HG03108 (cell line): ENCODE results near the gene HTT.

Source experiments
- ATAC-seq: cut with Tn5 transposase; IDR thresholded peaks from one replicate; pipeline ENCODE4 v1.9.1; 2021; ENCODE audit warnings: moderate library complexity; ENCODE audit not compliant: unreplicated experiment

Gene HTT

DNA sequence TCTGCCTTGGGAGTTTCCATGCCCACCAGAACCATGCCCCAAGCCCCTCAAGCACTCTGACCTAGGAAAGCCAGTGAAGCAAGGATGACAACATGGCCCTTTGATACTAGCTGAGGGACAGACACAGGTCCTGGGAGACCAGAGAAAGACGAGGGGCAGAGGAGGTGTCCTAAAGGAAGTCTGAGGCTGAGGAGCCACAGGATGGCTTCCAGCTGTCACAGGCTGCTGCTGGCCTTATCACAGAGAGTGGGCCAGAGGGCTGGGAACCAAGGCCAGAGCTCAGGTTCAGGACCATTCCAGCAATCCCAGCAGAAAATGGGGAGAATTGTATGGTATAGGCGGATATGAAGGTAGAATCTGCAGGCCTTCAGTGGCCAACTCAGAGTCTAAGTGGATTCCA, 142.8 kb downstream of the HTT start:
- ATAC-seq = no peak

DNA sequence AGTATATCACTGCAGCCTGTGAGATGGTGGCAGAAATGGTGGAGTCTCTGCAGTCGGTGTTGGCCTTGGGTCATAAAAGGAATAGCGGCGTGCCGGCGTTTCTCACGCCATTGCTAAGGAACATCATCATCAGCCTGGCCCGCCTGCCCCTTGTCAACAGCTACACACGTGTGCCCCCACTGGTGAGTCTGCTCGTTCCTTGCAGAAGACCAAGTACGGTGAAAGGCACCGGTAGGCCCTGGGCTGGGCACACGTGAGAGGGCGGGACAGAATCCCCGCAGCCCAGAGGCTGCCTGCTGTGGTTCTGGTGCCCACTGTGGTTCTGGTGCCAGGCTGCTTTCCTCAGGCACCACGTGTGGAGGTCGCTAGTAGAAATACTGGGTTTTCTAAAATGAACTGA, 143.3 kb downstream of the HTT start:
- no peak for ATAC-seq

DNA sequence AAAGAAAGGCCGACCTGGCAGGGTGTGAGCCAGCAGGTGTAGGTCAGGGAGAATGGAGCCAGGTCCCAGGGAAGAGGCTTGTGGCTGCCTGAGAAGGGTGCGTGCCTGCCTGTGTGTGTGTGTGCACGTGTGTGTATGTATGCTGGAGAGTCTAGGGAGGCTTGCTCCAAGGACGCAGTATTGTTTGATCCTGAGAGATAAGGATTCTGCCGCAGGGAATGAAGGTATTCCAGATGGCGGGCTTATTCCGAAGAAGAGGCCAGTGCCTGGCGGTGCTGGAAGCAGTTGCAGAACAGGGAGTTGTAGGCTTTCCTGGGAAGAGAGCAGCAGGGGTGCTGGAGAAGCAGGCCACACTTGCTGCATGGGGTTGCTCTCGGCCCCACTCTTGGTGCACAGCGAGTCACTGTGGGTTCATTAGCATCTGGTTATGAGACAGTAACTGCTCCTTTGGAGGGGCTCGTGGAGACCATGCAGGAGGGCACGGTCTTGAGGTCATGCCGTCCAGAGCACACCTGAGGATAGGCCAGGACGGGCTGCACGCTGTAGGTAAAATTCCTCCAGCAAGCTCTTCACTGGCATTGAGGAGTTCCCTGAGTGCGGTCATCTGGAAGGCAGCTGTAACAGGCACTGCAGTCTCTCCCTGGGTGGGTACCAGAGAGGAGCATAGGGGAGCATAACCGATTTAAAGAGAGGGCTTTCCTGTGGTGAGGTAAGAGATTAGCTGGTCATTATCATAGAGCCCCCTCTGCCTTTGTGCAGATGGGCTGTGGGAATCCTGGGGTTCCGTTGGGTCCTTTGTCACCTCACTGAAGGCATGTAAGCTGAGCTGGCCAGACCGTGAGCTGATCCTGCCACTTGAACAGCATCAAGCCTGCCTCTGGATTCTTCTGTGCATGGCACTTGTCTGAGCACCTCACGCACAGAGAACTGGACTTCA, 144.6 kb downstream of the HTT start:
- no peak for ATAC-seq

DNA sequence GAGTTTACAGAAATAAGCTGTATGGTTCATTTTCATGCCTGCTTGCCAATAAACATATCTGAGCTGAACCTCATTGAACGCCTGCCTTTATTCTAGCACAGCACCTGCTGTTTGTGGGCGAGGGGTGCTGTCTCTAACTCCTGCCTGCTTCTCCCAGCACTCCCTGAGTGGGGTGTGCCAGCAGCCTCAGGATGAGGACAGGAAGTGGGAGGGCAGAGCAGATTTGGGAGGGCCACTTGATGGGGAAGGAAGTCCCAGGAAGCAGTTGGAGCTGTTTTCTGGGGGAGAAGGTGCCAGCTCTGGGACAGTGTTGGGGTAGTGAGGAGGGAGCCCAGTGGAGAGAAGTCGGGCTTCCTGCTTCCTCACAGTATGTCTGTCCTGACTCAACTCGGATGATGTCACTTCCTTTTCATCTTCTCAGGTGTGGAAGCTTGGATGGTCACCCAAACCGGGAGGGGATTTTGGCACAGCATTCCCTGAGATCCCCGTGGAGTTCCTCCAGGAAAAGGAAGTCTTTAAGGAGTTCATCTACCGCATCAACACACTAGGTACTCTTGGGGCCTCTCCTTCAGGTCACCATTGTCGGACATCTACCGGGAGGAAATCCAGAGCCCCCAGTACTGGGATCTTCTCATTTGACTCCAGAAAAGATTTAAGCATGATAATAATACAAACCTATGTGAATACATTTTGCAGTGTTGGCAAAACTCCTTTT, 145.4 kb downstream of the HTT start:
- ATAC-seq = no peak

DNA sequence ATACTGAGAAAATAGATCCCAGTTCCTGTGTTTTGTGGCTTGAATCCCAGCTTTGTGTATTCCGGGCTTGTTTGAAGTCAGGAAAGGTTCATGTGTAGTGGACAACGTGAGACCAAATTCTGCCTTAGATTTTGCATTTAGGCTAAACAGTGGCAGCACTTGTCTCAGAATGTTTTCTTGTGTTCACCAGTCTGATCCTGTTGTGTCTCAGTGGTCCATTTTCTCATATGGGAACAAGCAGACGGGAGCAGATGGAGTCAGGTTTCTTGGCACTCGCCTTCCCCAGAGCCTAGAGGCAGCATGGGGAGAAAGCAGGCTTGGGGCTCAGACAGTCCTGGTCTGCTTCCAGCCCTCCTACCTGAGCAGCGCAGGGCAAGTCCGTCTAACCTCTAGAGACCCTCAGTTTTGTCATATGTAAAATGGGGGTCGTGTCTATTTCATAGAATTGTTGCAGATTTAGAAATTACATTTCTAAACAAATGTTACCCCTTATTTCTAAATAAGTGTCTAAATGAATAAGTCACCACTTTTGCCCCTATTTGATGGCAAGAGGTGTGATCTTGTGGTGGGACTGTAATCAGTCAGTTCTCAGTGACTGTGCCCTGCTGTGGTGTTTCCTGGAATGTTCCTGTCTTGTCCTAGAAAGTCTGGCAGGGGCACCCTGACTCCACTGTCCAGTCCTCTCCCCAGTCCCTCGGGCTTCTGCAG, 146.1 kb downstream of the HTT start:
- ATAC-seq = no peak

DNA sequence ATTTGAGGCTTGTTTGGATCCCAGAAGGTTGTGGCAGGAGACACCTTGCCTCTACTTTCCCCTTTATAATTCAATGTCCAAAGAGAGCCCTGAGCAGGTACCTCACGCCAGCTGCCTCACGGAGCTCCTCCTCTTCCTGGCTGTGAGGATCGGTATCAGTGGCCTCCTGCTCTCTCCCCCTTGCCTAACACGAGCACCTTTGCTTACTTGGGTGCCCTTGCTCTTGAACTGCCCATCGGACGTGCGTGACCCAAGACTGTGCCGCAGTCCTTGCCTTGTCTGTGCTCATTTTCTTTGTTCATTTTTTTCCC, 146.7 kb downstream of the HTT start:
- ATAC-seq = no peak

DNA sequence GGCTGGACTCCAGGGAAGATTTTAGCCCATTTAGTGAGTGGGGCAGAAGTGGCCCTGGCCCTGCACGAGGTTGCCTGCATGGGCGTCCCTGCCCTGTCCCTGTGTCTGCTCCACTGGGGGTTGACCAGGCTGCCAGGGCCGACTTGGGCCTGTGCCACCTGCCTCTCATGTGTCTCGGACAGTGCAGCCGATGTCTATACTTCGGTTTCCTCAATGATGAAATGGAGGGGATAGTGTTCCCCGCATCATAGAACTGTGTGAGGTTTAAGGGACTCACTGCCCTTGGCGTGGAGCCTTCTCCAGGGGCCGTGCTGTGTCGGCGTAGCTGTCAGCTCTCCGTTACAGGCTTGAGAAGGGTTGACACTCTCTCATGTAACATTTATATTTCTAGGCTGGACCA, 147.5 kb downstream of the HTT start:
- ATAC-seq = no peak

DNA sequence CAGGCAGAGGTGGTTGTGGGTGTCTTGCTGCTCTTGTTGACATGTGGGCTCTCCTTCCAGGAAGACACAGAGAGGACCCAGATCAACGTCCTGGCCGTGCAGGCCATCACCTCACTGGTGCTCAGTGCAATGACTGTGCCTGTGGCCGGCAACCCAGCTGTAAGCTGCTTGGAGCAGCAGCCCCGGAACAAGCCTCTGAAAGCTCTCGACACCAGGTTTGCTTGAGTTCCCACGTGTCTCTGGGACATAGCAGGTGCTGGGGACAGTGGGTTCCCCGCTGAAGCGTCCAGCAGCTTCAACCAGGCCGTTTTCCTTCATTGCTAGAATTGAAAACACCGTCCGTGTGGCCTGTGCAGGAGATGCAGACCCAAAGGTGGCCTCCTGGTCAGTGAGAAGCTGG, 148.9 kb downstream of the HTT start:
- ATAC-seq = no peak

DNA sequence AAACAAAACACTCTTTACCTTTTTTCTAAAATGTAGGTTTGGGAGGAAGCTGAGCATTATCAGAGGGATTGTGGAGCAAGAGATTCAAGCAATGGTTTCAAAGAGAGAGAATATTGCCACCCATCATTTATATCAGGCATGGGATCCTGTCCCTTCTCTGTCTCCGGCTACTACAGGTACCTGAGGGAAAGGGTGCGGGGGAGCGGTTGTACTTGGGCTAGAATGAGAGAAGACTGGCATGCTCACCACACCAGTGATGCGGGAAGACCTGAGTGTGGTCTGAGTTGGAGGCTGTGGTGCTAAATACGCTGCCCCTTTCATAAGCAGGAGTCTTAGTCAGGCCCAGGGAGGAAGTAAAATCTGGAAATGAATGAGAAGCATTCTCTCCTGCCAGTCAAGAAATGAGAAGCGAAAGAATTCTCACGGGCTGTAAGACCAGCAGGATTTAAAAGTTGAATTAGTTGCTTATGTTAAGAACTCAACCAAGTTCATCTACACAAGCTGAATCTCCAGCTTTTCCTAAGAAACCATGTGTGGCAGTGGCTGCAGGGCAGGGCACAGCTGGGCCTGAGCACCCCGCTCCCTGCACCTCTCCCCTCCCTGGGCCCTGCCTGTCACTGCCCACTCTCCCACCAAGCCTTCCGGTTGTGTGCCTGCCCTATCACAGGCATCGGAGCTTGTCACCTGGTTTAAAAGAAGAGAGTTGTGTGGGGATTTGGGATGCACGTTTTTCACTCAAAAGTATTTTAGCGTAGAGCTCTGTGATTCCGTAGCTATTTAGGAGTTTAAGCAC, 149.7 kb downstream of the HTT start:
- no peak for ATAC-seq

DNA sequence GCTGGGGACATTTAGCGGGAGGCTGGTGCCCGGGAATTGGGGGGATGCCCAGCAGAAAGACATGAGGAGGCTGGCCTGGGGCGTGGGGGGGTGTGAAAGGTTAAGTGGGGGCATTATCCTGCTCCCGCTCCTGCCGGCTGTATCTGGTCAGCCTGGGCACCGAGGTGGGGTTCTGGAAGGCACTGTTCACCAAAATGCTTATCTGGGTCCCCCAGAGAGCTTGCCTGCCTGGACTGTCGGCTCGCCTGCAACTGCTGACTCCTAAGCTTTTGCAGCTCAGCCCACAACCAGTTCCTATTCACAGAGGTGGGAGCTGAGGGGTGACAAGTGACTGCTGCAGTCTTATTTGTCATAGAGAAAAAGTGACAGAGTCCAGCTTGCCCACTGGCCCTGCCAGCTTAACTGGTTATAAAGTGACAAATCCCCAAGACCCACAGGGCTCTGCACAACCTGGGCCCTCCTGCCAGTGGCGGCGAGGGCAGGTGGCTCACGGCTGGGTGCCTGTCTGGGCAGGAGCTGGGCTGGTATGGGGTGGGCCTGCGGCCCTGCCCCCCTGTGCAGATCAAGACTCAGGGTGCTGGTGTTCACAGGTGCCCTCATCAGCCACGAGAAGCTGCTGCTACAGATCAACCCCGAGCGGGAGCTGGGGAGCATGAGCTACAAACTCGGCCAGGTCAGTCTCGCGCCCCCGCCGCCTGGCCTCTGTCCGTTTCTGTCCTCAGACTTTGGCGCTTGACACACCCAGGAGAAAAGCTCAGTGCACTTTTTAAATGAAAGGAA, 150.8 kb downstream of the HTT start:
- ATAC-seq = no peak

DNA sequence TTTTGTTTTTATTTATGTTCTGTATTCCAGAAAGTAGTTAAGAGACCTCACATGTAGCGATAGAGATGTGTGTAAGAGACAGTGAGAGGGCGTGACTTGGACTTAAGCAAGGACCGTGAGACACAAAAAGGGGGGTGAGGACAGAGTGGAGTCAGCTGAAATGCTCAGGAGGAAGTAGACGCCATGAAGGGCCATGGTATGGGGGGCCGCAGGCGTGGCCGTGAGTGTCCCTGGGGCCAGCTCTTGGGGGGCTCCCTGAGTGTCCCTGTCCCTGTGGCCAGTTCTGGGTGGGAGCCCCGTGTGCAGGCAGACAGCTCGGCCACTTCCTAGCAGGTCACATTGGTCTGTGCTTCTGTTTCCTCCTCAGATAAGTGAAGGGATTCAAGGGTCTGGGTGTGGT, 151.5 kb downstream of the HTT start:
- no peak for ATAC-seq

DNA sequence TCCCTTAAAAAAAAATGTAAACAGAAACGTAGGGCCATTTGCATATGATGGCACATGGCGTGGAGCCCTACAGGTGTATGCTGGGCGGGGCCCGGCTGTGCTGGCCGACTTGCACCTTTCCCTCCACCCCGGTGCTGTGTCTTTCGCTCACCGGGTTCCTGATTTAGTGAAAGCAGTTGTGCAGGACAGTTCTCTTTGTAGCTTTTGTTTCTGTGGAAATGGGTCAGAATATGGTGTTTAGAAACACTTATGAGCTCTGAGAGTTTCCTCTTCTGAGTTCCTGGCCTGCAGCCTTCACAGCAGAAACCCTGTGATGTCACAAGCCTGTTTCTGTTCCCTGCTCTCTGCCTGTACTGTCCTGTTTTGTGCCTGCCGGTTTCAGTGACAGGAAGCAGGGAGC, 152.0 kb downstream of the HTT start:
- ATAC-seq = no peak

DNA sequence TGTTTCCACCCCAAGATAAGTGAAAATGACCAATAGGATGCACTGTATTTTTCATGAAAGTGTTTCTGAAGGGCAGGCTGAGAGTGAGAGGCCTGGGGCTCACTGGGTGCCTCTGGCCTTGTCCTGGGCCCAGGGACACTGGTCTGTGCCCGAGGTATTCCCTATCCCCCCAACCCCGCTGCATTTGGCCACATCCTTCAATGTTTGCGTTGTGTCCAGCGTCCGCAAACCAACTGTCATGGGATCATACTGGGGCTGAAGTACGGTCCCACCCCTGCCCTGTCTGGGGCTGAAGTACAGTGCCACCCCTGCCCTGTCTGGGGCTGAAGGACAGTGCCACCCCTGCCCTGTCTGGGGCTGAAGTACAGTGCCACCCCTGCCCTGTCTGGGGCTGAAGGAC, 152.5 kb downstream of the HTT start:
- no peak for ATAC-seq

DNA sequence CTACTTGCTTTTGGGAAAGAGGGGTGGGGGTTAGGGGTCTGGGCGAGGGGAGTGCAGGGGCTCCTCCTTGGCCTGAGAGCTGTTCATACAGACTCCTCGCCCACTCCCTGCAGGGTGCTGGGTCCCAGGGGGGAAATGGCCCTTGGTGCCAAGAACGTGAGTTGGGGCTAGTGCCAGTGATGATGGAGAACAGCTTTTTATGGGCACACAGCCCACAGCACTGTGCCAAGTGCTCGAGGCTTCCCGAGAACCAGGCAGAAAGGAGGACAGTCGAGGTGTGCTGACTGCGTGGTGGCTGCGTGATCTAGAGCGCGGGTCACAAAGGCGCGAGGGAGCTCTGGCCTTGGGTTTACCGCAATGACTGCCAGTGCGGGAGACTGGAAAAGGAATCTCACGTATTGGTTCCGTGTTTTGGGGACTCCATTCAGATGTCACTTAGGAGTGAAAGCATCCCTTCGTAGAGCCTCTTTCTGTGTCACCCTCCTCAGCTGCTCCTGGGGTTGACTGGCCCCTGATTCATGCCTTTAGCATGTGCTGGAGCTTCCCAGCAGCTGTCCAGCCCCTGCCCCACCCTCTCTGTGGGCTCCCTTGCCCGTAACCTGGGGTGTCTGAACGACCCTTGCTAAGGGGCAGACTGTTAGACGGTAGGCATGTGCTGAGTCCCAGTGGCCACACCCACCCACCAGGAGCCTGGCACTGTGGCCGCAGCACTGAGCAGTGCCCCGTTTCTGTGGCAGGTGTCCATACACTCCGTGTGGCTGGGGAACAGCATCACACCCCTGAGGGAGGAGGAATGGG, 153.6 kb downstream of the HTT start:
- no peak for ATAC-seq

DNA sequence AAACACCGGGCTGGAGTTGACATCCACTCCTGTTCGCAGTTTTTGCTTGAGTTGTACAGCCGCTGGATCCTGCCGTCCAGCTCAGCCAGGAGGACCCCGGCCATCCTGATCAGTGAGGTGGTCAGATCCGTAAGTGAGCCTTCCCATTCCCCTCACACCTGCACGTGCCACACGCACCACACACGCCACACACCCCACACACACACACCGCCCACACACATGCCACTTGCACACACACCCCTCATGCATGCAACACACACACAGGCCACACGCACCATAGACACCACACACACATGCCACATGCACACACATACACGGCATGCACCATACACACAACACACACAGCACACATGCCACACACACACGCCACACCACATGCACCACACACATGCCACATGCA, 154.4 kb downstream of the HTT start:
- ATAC-seq = no peak

DNA sequence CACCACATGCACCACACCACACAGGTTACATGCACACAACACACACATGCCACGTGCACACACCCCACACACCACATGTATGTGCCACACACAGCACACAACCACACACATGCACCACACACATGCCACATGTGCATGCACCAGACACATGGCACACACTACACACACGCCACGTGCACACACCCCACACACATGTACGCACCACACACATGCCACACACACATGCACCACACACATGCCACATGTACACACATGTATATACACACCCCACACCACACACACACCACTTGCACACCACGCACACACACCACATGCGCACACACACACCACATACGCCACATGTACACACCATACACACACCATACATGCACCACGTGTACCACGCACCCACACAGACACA, 154.8 kb downstream of the HTT start:
- no peak for ATAC-seq

DNA sequence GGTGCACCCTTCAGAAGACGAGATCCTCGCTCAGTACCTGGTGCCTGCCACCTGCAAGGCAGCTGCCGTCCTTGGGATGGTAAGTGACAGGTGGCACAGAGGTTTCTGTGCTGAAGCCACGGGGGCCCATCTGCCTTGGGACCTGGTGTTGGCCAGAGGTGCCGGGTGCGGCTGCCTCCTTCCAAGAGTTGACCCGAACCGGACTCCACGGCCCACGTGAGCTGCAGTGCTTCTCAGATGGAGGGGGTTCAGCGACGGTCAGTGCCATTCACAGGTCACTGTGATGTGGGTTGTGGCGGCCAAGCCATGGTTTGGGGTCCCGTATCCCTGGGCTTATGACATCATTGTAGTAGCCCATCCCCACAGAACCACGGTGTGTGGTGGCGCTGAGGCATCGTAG, 155.5 kb downstream of the HTT start:
- ATAC-seq = no peak

DNA sequence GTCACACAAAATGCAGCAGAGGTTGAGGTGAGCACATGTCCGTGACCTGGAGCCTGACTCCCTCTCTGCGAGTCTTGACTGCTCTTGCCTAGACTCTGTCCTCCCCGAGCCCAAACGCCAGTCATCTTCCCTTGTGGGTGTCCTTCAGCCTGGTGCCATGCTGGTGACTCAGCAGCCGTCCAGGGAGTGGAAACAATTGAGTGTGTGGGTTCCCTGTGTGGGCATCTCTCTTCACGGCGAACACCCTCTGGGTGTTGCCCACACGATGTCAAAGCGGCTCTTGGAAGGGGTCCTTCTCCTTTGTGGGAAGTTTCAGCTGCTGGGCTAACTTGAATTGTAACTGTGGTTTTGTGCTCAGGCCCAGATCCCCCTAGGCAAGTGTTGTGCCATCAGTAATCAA, 157.0 kb downstream of the HTT start:
- no peak for ATAC-seq

DNA sequence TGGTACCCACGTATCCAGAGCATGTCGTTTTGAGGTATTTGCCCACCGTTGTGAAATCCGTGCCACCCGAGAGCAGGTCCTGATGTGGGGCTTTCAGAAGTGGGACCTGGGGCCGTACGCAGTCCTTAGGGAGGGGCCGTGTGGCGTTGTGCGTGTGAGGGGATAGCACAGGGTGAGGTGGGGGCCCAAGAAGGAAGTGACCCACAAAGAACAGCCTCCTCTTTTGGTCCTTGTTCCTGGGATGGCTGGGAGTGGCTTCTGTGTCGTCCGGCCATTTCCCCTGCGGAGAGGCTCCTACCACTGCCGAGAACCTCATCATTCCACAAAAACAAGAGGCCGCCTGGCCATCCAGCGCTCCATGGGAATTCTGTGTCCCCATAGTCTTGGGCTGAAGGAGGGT, 157.5 kb downstream of the HTT start:
- no peak for ATAC-seq

DNA sequence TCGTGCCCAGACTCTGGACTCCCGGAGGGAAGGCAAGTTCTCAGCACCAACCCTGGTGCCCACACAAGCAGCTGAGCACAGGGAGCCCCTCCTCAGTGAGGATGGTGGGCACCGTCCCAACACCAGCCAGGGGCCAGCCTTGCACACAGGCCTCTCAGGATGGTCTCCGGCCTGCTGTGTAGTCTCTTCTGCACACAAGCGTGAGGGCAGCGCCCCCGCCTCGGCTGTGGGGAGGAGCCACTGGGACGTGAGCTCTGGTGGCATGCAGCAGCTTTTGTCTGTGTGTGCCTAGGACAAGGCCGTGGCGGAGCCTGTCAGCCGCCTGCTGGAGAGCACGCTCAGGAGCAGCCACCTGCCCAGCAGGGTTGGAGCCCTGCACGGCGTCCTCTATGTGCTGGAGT, 158.4 kb downstream of the HTT start:
- ATAC-seq = no peak
